NCI-H2171 treated with DMSO at 0.1 percent for 48 hours (cell line): Measurements from ENCODE around the gene ZNF174.

Source experiments
- DNase-seq: peaks from one replicate; lab custom pipeline; 2025; lab: John Stamatoyannopoulos, UW

ZNF174 gene

GRCh38 chr16:3400779-3401688 lies at the start of gene ZNF174, which contains the start of gene ZSCAN32:
Gene ZNF174 (plus strand): TSS chr16:3401215. CDS start chr16:3402005, 790 bp downstream.
Gene ZSCAN32 (minus strand): TSS chr16:3401004. CDS start chr16:3397557, 3,447 bp downstream.
- DNase-seq: peak; percentile 99

- no peak for DNase-seq
Measured at GRCh38 chr16:3355589-3355988, 45.4 kb upstream of the ZNF174 start, which contains the start of gene OR2C1. Gene OR2C1 (plus strand): TSS chr16:3355889. CDS start chr16:3355941, 52 bp downstream.

- no peak for DNase-seq
Measured at GRCh38 chr16:3356118-3356517, 44.9 kb upstream of the ZNF174 start.

- no peak for DNase-seq
Measured at GRCh38 chr16:3358871-3359270, 42.1 kb upstream of the ZNF174 start.

GRCh38 chr16:3362931-3363330 lies 38.1 kb upstream of the ZNF174 start:
- no peak for DNase-seq

- no peak for DNase-seq
Measured at GRCh38 chr16:3363793-3364192, 37.2 kb upstream of the ZNF174 start.

GRCh38 chr16:3364774-3365427 lies 36.1 kb upstream of the ZNF174 start:
- DNase-seq: peak; percentile 97

- DNase-seq: no peak
Measured at GRCh38 chr16:3369073-3369472, 31.9 kb upstream of the ZNF174 start.

GRCh38 chr16:3375680-3376079 lies 25.3 kb upstream of the ZNF174 start:
- DNase-seq: no peak

GRCh38 chr16:3377917-3378316 lies 23.1 kb upstream of the ZNF174 start:
- no peak for DNase-seq

- no peak for DNase-seq
Measured at GRCh38 chr16:3383045-3383448, 18.0 kb upstream of the ZNF174 start.

- DNase-seq: no peak
Measured at GRCh38 chr16:3388325-3388724, 12.7 kb upstream of the ZNF174 start.

GRCh38 chr16:3389663-3390338 lies 11.2 kb upstream of the ZNF174 start:
- peak; percentile 13 for DNase-seq

- DNase-seq: no peak
Measured at GRCh38 chr16:3400446-3400778, 603 bp upstream of the ZNF174 start.

- no peak for DNase-seq
Measured at GRCh38 chr16:3401719-3402397, 843 bp downstream of the ZNF174 start.

- no peak for DNase-seq
Measured at GRCh38 chr16:3408561-3409197, 7.7 kb downstream of the ZNF174 start.

GRCh38 chr16:3413730-3414379 lies 12.8 kb downstream of the ZNF174 start:
- peak; percentile 49 for DNase-seq

GRCh38 chr16:3431779-3432219 lies 30.8 kb downstream of the ZNF174 start:
- peak; percentile 66 for DNase-seq

GRCh38 chr16:3434373-3434772 lies 33.4 kb downstream of the ZNF174 start:
- DNase-seq: no peak

- no peak for DNase-seq
Measured at GRCh38 chr16:3439637-3440036, 38.6 kb downstream of the ZNF174 start.
